GM19239 (cell line): ENCODE results near the gene TDRD10.

ENCODE experiments used
- DNase-seq: peaks from one replicate; pipeline ENCODE4 v3.0.0; 2011; ENCODE audit warnings: low spot score; ENCODE audit not compliant: insufficient read length
- FAIRE-seq: peaks from 2 replicates; lab custom pipeline; 2011; peaks lifted over from hg19 to GRCh38; lab: Jason Lieb, UNC

Gene TDRD10

DNA sequence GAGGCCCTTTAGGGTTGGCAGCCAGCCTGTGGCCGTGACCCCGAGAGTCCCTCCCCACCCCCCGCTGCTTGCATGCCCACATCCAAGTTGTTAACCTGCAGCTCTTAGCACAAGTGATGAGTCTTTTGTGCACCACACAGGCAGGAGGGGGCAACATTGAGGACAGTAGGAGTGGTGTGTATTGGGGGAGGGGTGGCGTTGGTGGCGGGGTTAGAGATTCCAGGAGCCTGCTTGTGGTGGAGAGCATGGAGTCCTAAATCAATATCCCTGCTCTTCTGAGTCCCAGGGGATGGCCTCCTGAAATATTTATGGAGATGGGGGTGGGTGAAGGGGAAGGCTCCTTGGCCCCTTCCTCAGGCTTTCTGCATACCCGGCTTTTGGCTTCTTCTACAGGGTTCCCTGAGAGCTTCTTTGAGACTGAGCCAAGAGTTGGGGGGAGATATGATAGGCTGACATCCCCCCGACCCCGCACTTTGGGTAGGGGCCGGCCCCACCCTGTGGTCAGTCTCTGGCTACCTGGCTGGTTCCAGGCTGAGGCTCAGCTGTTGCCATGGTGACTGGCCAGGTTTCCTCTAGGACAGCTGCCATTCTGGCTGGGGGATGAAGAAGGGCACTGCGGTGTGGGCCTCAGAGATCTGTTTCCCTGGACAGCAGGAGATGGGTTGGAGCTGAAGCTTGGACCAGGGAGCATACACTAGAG, 70.6 kb downstream of the TDRD10 start:
- DNase-seq = no peak

GRCh38 chr1:154573168-154573510, 71.1 kb downstream of the TDRD10 start:
- no peak for FAIRE-seq
- no peak for DNase-seq

More for the DNA sequence above, 70.6 kb downstream of the TDRD10 start:
- no peak for FAIRE-seq

- FAIRE-seq (no peak), DNase-seq (no peak)
Measured at GRCh38 chr1:154574716-154575115, 72.7 kb downstream of the TDRD10 start.

- FAIRE-seq (no peak), DNase-seq (no peak)
Measured at GRCh38 chr1:154575147-154575927, 73.3 kb downstream of the TDRD10 start.

DNA sequence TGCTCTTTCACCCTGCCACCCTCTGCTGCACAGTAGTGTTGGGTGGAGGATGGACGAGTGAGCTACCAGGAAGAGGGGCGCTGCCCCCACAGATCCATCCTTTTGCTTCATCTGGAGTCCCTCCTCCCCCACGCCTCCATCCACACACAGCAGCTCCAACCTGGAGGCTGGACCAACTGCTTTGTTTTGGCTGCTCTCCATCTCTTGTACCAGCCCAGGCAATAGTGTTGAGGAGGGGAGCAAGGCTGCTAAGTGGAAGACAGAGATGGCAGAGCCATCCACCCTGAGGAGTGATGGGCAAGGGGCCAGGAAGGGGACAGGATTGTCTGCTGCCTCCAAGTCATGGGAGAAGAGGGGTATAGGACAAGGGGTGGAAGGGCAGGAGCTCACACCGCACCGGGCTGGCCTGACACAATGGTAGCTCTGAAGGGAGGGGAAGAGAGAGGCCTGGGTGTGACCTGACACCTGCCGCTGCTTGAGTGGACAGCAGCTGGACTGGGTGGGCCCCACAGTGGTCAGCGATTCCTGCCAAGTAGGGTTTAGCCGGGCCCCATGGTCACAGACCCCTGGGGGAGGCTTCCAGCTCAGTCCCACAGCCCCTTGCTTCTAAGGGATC, 74.0 kb downstream of the TDRD10 start:
- no peak for FAIRE-seq
- DNase-seq = no peak

GRCh38 chr1:154577346-154578057, 75.5 kb downstream of the TDRD10 start:
- no peak for FAIRE-seq
- DNase-seq = no peak

DNA sequence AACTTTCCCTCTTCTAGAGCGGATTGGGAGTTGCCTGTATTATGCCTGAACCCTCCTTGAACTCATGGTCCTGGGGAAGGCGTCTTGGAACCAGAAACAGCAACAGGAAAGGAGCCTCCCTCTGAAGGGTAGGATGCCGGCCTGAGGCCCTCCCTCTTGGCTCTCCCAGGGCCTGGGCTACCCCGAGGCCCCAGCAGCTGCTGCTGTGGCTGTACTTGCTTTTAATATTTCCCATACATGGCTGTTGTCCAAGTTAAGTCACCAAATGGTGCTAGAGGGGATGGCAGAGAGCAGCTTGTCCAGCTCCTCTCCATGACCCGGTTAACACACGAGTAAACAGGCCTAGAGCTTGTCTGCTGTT, 76.0 kb downstream of the TDRD10 start:
- FAIRE-seq (no peak), DNase-seq (no peak)

DNA sequence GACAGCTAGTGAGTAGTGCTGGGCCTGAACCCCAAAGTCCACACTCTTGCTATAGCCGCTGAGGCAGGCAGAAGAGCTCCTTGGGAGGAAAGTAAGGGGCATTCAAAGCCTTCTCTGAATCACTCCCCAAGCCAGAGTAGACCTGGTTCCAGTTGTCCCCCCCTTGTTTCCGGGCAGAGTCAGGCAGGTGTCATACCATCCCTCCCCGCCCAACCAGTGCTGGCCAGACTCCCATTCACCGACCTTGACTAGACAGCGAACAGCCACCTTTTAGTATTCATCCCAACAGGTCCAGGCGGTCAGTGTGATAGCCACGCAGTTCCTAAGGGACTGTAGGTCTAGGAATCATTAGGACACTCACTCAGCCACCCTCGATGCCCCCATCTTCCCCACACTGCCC, 77.4 kb downstream of the TDRD10 start:
- DNase-seq (no peak), FAIRE-seq (no peak)

GRCh38 chr1:154581766-154582165, 79.7 kb downstream of the TDRD10 start:
- FAIRE-seq (no peak), DNase-seq (no peak)

DNA sequence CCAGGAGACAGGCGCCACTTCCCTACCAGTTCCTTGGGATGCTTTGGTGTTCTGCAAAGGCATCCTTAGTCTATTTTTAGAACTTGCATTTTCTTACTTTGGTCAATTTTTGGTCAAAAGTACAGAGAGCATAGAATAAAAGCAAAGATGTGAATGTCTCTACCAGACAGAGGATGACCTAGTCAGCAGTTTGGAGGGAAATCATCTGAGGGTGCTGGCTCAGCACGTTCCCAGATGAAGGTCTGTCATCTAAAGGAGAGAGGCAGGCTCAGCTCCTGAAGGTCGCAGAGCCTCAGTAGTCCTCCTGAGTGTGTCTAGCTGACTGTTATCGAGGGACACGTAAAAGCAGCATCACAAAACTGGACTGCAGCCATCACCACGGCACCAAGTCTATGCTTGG, 80.9 kb downstream of the TDRD10 start:
- FAIRE-seq = no peak
- DNase-seq = no peak

- DNase-seq (no peak), FAIRE-seq (no peak)
Measured at GRCh38 chr1:154583773-154584172, 81.8 kb downstream of the TDRD10 start.

- no peak for FAIRE-seq
Measured at GRCh38 chr1:154584267-154584994, 82.4 kb downstream of the TDRD10 start.

DNA sequence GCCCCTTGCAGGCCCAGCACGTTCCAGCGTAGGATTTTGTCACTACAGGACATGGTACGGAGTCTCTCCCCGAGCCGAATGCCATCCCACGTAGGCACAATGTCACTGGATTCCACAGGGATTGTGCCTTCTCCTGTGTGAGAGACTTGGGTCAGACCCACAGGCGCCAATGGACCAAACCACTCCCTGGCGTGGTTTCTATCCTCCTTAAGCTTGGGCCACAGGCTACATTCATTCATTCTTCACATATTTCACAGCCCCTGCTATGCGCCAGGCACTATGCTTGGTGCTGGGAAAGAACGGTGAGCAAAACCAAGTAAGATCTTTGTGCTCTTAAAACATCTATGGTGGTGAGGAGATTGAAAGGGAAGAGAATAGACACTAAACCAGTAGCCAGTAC, 84.2 kb downstream of the TDRD10 start:
- no peak for FAIRE-seq
- DNase-seq = no peak

More at GRCh38 chr1:154584267-154584994, 82.4 kb downstream of the TDRD10 start:
- no peak for DNase-seq

DNA sequence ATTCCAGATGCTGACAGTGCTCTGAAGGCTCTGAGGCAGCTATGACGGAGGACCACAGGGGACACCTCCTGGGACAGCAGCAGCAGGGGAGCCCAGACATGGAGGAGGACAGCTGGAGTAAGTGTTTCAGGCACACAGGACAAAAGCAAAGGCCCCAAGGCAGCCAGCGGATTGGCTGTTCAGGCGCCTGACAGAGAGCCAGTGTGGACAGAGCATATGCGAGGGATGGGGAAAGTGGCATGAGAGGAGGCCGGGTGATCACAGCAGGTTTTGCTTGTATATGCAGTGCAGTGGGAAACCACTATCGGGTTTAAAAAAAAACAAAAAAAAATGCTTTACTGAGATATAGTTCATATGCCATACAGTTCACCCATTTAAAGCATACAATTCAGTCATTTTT, 84.6 kb downstream of the TDRD10 start:
- FAIRE-seq (no peak), DNase-seq (no peak)

- no peak for FAIRE-seq
- DNase-seq = no peak
Measured at GRCh38 chr1:154589780-154590179, 87.8 kb downstream of the TDRD10 start.

GRCh38 chr1:154590756-154591155, 88.7 kb downstream of the TDRD10 start:
- FAIRE-seq (no peak), DNase-seq (no peak)

DNA sequence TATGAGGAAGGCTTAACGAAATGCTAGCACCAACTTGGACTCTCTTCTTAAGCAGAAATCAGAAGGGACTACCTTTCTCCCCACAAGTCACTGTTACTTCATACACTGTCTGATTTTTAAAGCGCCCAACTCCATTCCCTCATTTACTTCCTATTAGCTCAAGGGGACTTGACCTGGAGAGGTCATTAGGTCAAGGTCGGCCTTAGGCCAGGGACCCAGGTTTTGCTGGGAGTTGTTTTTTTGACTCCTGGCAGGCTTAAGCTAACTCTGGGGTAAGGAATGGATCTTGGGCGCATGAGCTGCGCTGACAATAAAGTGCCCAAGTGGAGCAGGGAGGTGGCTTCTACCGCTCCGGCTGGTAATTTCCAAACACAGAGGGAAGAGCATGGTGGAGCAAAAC, 89.2 kb downstream of the TDRD10 start:
- DNase-seq = no peak
- no peak for FAIRE-seq

- no peak for FAIRE-seq
Measured at GRCh38 chr1:154593390-154593789, 91.4 kb downstream of the TDRD10 start.

DNA sequence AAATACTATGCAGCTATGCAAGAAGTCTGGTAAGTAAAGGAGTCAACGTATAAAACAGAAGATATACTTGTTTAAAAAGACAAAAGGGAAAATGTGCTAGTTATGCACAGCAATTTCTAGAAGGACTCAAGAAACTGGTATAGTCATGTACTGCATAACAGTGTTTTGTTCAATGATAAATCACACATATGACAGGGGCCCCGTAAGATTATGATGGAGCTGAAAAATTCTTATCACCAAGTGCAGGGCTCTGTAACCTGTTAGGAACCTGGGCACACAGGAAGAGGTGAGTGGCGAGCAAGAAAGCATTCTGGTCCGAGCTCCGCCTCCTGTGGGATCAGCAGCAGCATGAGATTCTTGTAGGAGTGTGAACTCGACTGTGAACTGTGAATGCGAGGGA, 92.8 kb downstream of the TDRD10 start:
- no peak for FAIRE-seq
- no peak for DNase-seq

More at GRCh38 chr1:154593390-154593789, 91.4 kb downstream of the TDRD10 start:
- no peak for DNase-seq

- FAIRE-seq (no peak), DNase-seq (no peak)
Measured at GRCh38 chr1:154595621-154596020, 93.6 kb downstream of the TDRD10 start.
